ENCODE results near the gene LTBP3.

Gene LTBP3

GRCh38 chr11:65530157-65530496, 28.0 kb downstream of the LTBP3 start:
- TF ChIP-seq, protein P1, sequence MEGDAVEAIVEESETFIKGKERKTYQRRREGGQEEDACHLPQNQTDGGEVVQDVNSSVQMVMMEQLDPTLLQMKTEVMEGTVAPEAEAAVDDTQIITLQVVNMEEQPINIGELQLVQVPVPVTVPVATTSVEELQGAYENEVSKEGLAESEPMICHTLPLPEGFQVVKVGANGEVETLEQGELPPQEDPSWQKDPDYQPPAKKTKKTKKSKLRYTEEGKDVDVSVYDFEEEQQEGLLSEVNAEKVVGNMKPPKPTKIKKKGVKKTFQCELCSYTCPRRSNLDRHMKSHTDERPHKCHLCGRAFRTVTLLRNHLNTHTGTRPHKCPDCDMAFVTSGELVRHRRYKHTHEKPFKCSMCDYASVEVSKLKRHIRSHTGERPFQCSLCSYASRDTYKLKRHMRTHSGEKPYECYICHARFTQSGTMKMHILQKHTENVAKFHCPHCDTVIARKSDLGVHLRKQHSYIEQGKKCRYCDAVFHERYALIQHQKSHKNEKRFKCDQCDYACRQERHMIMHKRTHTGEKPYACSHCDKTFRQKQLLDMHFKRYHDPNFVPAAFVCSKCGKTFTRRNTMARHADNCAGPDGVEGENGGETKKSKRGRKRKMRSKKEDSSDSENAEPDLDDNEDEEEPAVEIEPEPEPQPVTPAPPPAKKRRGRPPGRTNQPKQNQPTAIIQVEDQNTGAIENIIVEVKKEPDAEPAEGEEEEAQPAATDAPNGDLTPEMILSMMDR (conservative IDR thresholded peaks at IDR 0.05; ENCODE audit: low read depth, low read length), result peak; percentile 46
- DNase-seq (ENCODE audit: low read depth), result no peak
- H3K4me3 ChIP-seq (ENCODE audit: low read depth, low read length), result no peak overlapping the region

- no peak for DNase-seq (ENCODE audit: low read depth)
- H3K4me3 ChIP-seq (ENCODE audit: low read depth, low read length), result no peak overlapping the region
- TF ChIP-seq, protein P1 (conservative IDR thresholded peaks at IDR 0.05; ENCODE audit: low read depth, low read length), result no peak
Measured at GRCh38 chr11:65529475-65530156, 28.5 kb downstream of the LTBP3 start.

- TF ChIP-seq, protein P1 (conservative IDR thresholded peaks at IDR 0.05; ENCODE audit: low read depth, low read length), result no peak
- no peak overlapping the region for H3K4me3 ChIP-seq (ENCODE audit: low read depth, low read length)
- DNase-seq (ENCODE audit: low read depth), result no peak
Measured at GRCh38 chr11:65528819-65529350, 29.3 kb downstream of the LTBP3 start.

GRCh38 chr11:65526744-65527143, 31.4 kb downstream of the LTBP3 start:
- DNase-seq (ENCODE audit: low read depth), result no peak
- peak overlapping the region; percentile 86 for H3K4me3 ChIP-seq (ENCODE audit: low read depth, low read length)
- TF ChIP-seq, protein P1 (conservative IDR thresholded peaks at IDR 0.05; ENCODE audit: low read depth, low read length), result no peak

DNA sequence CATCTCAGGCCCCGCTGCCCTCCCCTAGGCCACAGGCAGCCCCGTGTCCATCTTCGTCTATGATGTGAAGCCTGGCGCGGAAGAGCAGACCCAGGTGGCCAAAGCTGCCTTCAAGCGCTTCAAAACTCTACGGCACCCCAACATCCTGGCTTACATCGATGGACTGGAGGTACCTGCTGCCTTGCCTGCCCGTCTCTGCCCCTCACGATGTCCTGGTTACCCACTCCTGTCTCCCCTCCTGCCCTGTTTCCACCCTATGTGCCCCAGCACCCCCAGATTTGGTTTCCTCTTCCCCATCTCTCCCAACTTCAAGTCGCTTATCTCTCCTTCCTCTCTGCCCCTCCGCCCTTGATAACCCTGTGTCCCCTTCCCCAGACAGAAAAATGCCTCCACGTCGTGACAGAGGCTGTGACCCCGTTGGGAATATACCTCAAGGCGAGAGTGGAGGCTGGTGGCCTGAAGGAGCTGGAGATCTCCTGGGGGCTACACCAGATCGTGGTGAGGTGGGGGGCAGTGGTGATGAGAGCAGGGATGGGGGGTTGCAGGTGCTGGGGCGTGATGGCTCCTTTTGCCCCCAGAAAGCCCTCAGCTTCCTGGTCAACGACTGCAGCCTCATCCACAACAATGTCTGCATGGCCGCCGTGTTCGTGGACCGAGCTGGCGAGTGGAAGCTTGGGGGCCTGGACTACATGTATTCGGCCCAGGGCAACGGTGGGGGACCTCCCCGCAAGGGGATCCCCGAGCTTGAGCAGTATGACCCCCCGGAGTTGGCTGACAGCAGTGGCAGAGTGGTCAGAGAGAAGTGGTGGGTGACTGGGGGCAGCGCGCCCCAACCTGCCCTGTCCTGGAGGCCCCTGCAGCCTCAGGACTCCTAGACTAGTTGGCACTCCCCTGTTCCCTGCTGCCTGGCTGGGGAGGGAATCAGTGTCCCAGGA, 32.3 kb downstream of the LTBP3 start:
- peak; percentile 42 for DNase-seq (ENCODE audit: low read depth)
- H3K4me3 ChIP-seq (ENCODE audit: low read depth, low read length), result peak overlapping the region; percentile 86
- TF ChIP-seq, protein P1 (conservative IDR thresholded peaks at IDR 0.05; ENCODE audit: low read depth, low read length), result no peak

GRCh38 chr11:65524741-65525545, 33.2 kb downstream of the LTBP3 start, which contains the start of gene SCYL1:
TSS of gene SCYL1 (plus strand) at chr11:65525083. CDS start at chr11:65525154, 71 bp downstream.
- TF ChIP-seq, protein P1 (conservative IDR thresholded peaks at IDR 0.05; ENCODE audit: low read depth, low read length), result no peak
- peak within 1 kb of the TSS; percentile 86 for H3K4me3 ChIP-seq (ENCODE audit: low read depth, low read length)
- DNase-seq (ENCODE audit: low read depth), result peak; percentile 89

Data from choroid plexus epithelial cell (primary cell).